COLO668 (cell line): ENCODE data around the gene DHRS7B.

Experiments used
- DNase-seq: peaks from one replicate; lab custom pipeline; 2025; ENCODE audit not compliant: unreplicated experiment; lab: John Stamatoyannopoulos, UW

DHRS7B gene

DNA sequence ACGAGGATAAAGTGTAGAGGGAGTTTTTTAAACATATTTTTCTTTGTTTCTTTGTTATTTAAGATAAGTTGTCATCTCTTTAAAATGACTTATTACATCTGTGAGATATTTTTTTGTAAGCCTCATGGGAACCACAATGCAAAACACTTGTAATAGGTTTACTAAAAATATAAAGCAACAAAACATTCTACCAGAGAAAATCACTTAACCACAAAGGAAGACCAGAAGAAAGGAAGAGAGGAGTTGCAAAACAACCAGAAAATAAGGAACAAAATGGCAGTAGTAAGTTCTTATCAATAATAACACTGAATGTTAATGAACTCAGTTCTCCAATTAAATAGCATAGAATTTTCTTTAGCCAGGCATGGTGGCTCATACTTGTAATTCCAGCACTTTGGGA, 22.9 kb downstream of the DHRS7B start:
- DNase-seq = no peak

DNA sequence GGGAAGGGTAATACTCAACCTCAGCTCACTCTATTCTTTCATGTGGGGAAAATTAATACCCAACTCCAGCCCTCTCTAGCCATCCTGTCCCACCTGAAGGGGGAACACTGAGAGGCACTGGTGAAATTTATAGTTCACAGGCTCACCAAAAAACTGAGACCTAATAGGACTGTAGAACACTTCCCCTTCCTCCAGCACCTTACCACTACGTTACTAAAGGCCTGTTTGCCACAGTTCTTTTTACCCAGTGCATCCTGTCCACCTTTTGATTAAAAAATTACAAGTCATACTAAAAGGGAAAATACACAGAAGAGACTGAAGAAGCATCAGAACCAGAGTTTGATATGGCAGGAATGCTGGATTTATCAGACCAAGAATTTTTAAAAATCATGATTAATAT, 26.0 kb downstream of the DHRS7B start:
- no peak for DNase-seq

DNA sequence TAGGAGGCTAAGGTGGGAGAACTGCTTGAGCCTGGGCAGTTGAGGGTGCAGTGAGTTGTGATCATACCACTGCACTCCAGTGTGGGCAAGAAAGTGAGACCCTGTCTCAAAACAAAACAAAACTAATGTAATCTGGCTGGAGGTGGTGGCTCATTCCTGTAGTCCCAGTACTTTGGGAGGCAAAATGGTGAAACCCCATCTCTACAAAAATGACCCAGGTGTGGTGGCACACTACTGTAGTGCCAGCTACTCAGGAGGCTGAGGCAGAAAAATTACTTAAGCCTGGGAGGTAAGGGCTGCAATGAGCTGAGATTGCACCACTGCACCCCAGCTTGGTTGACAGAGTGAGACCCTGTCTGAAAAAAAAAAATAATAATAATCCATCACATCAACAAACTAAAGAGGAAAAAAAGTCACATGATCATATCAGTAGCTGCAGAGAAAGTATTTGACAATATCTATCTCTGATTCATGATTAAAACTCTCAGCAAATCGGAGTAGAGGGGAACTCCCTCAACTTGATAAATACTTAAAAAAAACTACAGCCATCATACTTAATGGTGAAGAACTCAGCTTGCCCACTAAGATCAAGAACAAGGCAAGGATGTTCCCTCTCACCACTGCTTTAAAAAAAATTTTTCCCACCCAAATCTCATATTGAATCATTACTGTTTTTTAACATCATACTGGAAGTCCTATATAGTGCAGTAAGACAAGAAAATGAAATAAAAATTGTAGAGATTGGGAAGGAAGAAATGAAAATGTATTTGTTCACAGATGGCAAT, 31.0 kb downstream of the DHRS7B start:
- no peak for DNase-seq

DNA sequence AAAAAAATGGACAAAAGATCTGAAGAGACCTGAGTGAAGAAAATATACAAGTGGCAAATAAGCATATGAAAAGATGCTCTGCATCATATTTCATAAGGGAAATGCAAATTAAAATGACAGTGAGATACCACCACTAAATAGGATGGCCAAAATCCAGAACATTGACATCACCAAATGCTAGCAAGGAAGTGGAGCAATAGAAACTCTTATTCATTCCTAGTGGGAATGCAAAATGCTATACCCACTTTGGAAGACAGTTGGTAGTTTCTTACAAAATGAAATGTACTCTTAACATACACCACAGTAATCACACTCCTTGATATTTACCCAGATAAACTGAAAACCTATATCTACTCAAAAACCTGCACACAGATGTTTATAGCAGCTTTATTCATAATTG, 33.6 kb downstream of the DHRS7B start:
- no peak for DNase-seq

DNA sequence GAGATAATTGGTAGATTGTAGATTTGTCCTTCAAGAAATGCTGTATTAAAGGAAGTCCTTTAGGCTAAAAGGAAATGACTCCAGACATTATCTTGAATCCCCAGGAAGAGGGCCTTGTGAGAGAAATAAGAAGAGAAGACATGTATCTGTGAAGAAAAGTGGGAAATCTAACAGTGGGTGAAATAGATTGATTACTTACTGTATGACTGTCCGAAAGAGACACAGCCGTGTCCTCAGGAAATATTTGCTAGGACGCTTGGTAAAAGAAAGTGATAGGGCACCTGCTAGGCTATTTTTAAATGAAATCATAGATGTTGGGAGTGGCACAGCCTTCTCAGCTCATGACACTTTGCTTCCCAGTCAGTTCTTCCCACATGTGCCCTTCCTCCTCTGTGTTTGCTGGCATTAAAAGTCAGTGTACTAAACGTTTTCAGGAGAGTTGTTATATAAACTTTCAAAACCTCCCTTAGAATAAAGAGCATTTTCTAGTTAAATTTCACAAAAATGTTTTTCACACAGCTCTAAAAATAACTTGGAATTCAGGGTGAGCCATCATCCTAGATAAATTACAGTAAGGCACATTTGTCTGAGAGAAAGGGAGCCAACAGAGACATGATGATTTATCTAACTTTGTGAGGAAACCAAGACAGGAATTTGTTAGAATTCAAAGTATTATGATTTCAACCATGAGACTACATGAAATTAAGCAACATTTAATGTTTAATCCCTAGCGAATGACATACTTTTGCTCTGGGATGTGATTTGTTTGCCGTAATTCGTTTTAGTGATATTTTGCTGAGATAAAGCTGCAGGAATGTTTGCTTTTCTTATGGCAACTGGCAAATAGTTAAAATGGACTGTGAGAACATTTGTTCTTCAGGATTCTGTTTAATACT, 35.0 kb downstream of the DHRS7B start:
- no peak for DNase-seq

DNA sequence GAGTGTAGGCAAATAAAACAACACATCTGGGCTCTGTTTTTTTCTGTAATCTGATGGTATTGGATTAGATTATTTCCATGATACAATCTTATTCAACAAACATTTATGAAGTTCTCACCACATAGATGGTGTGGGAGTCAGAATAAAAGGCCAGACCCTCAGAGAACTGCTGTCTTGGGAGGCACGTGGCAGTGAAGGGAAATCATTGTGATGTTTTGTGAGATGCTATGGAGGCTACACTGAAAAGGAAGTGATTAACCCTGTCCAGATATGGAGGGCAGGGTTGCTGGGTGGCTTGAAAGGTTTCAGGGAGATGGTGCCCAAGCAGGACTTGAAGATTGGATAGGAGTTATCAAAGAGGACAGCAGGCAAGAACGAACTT, 35.6 kb downstream of the DHRS7B start:
- DNase-seq = no peak

DNA sequence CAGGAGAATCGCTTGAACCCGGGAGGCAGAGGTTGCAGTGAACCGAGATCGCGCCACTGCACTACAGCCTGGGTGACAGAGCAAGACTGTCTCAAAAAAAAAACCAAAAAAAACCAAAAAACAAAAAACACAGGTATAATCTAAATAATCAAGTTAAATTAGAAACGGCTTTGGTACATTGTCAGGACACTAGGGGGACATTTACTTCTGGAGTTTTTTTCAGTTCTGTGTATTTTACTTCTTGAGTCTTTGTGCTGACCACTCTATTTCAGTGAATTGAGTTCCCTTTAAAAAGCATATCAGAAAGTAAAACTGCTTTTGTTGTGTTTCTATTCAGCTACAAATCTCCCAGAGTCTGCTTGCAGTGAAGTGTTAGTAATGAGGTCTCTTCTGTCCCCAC, 36.3 kb downstream of the DHRS7B start:
- DNase-seq = no peak

DNA sequence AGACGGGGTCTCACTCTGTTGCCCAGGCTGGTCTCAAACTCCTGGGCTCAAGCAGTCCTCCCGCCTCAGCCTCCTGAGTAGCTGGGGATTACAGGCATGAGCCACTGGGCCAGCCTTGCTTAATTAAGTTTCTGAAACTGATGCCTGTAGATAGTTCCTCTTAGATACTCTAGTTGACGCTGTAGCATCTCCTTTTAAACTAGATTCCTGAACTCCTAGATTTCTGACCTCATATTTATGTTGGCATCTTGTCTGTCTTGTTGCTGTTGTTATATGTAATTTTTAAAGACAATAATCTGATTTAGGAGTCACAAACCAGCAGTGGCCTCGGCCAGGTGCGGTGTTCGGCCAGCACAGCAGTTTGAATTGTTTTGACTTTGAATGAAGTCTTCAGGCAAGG, 37.5 kb downstream of the DHRS7B start:
- DNase-seq = no peak

DNA sequence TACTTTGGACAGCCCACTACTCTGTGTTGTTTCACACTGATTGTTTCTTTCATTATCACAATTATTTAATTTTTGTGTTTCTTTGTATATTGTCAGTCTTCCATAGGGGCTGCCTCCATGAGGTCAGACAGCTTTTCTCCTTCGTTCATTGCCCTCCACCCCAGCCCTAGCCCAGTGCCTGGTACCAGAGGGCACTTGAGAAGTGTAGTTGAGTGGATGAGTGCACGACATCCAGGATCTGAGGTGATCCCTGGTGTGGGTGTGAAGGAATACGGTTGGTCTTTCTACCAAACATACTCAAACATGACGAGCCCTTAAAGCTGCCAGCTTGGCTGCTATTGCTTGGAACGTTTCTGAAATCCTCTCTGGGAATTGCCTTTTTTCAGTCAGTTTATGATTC, 37.9 kb downstream of the DHRS7B start:
- no peak for DNase-seq

DNA sequence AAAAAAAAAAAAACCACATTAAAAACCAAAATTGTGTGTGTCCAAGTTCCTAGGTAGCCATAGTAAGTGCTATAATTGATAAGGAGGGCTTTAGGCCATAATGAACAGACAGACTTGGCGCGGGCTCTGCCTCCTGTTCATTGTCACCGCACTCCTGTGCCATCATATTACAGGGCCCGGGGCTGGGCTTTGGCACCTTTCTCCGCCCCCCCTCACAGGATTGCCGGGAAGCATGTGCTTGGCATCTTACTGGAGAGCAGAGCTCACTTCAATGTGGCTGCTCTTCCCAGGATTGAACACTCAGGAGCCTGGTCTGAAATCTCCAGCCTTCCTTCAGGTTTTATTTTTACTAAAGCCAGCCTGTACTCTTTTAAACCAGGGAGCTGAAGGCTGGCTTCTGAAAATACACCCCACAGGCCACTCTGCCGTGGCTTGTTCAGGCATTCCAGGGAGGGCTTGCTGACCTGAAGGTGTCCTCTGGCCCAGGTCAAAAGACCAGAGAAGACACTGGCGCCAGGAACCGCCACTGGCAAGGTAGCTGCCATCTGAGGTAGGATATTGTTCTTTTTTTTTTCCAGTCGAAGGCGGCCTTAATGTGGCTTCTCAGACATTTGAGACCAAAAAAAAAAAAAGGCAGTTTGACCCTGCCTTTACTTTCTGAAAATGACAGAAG, 39.3 kb downstream of the DHRS7B start:
- no peak for DNase-seq

DNA sequence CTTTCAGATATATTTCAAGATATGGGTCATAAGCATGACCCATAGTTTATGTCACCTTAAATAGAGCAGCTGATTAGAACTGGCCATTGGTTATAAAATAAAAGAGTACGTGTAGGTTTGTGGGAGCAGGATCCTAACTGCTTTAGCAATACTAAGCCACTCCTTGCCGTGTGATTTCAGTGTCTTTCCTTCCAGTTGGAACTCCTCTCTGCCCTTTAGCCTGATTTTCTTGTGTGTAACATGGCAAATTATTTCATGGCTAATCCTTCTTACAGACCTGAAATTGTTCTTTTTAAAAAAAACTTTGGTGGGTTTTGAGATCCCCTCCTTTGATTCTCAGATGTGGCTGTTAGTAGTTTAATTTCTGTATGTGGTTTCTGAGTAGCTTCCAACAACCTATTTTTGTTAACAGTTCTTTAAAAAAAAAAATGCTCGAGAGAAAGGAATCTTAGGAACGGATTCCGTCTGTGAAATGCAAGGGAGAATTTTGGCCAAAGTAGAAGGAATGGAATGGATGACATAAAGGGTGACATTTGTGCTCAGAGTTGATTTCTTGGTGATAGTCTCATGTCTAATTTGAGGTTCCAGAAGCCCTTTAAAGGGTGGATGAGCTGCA, 39.9 kb downstream of the DHRS7B start:
- no peak for DNase-seq

DNA sequence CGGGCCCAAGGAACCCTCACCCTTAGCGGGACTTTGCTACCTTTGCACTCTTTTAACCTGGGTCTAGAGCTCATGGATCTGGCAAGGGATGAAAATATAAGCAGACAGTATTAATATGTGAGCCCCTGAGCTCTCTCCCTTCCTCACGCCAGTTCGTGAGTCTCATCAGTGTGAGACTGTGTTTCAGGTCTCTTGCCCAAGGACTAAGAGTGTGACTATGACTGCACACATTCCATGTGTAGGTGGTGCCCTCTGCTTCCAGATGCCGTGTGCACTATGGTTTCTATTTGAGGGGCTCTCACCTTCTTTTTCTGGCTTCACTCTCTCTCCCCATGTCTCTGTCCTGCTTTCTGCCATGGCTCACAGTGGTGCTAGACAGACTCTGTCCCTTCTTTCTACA, 40.5 kb downstream of the DHRS7B start:
- no peak for DNase-seq

DNA sequence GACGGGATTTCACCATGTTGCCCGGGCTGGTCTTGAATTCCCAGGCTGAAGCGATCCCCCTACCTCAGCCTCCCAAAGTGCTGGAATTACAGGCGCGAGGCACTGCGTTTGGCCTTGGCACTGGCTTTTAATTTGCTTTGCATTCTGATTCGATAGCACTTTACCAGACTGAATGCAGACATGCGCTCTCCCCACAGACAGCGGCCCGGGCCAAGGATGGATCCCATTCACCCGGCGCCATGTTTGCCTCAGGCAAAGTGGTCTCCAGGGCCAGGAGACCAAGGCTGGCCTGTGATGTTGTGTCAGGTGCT, 41.7 kb downstream of the DHRS7B start:
- no peak for DNase-seq

DNA sequence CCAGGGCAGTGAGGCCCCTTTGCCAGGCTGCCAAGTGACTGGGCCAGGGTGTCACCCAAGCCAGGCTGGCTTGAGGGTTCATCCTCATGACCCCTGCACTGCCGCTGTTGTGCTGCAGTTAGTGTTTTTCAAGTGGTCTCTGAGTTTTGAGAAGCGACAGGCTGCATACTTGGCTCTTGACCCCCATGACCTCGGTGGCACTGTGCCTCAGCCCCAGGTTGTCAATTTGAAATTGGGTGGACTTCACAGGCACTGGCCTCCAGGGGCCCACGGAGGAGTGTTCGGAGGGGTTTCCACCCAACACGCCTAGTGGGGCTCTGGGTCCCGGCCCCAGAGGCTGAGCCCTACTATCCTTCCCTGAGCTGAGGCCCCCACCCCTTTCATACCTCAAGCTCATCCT, 42.7 kb downstream of the DHRS7B start:
- DNase-seq = no peak

DNA sequence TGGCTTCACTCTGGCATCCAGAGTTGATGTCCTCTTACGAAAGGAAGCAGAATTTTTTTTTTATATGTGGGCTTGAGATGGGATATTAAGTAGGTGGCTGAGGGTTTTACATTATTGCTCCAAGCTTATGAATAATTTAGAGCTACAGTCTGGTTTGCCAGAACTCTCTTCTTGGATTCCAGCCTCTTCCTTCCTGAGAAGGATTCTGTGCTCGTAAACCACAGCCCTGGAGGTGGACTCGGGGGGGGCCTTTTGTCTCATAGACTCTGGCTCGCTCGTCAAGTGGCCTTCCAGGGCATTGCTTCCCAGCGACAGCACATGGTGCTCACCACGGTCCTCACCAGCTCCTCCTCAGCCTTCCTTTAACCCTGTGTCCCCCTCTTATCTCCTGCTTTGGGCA, 44.0 kb downstream of the DHRS7B start:
- DNase-seq = no peak

DNA sequence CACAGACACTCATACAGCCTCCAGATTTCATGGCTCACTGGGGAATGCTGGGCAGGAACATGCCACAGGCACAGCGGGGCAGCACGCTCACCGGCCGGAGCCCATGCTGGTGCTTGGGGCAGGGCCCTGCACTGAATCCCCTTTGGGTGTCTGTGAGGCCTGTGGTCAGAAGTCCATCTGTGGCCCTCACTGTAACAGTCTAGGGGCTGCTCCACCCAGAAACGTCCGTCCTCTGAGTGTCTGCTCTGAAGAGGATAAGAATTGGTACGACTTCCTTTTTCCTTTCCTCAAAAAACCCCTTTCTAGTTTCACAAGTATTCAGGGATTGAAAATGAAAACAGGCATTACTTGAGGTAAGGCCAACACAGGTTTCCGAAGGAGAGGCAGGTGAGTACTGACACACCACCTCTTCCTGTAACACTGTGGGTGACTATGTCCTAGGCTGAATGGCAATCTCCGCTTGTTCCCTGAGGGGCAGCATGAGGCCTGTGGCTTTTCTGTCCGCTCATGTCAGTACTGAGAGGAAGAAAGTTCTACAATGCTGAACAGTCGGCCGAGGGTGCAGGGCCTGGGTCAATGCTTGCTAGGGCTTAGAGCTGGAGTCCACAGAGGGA, 44.7 kb downstream of the DHRS7B start:
- DNase-seq = no peak

DNA sequence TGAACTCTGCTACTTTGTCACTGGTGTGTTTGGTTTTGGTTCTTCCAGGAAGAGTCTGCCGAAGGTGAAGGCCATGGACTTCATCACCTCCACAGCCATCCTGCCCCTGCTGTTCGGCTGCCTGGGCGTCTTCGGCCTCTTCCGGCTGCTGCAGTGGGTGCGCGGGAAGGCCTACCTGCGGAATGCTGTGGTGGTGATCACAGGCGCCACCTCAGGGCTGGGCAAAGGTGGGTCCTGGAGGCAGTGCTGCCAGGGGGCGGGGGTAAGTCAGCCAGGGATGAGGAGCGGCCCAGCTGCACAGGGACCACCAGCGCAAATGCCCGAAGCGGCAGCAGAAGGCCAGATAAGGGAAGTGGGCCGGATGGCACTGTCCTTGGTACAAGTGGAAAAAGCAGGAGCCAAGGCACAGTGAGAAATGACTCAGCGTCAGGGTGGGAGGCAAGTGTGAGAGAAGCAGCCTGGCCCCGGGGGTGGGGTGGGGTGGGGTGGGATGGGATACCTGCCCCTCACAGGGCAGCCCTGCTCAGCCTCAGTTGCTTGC, 45.3 kb downstream of the DHRS7B start:
- DNase-seq = no peak

DNA sequence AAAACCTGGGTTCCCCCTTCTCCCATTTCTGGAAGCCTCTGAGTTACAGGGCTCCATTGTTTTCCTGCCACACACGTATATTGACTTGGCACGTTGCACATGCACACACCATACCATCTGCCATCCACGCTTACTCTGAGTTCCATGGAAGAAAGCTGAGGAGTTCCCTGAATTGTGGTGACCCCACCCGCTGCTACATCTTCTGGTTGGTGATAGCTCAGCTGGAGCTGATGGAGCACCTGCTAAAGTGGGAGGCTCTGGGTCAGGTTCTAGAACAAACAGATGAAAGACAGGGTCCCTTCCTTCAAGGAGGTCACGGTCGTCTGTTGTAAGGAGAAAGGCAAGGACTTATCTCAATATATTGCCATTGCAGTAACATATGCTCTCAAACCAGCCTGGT, 46.1 kb downstream of the DHRS7B start:
- DNase-seq = no peak

DNA sequence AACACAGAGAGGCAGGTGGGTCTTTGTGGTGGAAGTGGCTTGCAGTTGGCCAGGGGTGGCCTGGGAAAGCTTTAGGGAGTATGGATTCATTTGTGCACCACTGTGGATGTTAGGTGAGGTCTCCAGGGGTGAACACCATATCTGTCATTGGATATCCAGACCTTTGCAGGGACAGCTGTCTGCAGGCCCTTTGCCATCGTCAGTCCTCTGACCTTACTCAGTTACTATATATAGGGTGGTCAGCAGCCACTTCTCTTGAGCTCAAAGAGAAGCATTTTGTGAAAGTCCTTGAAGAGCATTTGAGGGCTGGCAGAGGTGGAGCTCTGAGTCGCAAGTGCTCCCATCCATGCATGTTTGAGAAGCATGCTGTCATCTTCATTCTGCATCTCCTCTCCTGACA, 46.8 kb downstream of the DHRS7B start:
- no peak for DNase-seq

DNA sequence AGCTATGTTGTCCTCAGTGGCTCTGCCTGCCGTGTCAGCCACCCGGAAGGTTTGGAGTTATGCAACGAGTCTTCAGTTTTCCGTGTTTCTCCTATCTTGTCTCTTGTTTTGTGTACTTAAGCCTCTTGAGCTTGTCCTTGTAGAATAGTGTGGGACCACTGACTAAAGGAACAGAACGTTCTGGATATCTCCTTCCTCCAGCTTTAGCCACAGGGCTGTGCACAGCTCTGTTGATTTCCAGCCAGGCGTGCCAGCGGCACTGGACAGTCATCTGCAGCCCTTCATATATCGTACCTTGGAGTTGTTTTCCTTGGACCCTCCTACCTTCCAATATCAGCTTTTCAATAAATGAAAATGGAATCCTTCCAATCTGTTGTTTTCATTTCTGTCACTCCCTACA, 47.4 kb downstream of the DHRS7B start:
- no peak for DNase-seq

DNA sequence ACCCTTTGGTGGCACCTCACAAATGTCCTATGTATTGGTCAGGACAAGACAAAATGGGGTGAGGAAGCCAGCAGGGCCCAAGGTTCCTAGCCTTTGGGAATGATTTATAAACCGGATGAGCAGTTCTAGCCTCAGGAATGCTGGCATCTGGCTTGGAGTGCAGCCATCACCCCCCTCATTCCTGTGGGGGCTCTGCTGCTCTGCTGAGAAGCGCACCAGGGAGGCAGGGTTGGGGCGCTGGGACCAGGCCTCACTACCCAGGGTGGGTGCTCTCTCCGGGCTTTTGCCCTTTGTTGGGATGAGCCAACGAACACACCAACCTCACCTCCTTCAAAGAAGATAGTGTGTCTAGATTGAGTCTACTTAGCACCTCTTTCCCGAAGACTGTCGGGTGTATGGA, 47.9 kb downstream of the DHRS7B start:
- DNase-seq = no peak
